MV-4-11 (cell line): ENCODE results near the gene SHTN1.

ENCODE experiments used
- DNase-seq: peaks from one replicate; lab custom pipeline; 2025; lab: John Stamatoyannopoulos, UW

SHTN1 gene

DNA sequence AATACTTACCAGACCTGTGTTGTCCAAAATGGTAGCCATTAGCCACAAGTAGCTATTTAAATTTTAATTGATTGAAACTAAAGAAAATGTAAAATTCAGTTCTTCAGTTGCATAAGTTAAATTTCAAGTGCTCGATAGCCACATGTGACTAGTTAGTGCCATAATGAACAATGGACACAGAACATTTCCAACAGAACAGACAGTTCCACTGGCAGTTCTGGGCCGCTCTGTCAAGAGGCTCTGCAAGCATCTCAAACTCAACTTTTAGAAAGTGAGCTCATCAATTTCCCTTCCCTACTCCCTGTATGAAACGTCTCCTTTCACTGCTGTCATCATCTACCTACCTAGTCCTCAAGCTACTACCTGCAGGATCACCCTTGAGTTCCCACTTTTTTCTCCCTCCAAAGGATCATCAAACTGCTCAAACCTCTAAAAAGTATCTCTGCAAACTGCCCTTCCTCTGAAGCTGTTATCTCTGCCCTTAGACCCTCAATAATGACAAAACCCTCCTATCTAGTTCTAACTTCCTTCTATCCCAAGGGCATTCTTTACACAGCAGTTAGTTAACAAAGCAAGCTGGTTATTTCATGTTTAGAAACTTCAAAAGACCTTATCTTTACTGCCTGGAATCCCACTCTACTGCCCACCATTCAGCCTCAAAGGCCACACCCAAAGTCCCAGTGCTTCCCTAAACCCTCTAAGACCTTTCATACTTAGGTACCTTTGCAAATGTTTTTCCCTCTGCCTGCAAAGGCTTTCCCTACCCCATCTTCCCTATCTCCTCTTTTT lies 20.6 kb downstream of the SHTN1 start:
- DNase-seq = no peak

DNA sequence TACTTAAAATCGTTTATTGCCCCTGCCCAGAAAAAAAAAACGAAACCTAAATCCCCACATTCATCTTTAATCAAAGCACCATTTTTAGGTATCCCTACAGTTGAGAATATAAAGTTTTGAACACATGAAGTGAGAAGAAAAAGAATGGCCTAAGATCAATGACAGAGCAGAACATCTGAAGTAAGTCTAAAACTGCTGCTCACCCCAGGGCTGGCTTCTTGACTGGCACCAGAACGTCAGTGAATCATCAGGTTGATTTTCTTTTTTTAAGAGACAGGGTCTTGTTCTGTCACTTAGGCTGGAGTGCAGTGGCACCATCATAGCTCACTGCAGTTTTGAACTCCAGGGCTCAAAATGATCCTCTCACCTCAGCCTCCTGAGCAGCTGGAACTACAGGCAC lies 24.9 kb downstream of the SHTN1 start:
- DNase-seq = no peak

DNA sequence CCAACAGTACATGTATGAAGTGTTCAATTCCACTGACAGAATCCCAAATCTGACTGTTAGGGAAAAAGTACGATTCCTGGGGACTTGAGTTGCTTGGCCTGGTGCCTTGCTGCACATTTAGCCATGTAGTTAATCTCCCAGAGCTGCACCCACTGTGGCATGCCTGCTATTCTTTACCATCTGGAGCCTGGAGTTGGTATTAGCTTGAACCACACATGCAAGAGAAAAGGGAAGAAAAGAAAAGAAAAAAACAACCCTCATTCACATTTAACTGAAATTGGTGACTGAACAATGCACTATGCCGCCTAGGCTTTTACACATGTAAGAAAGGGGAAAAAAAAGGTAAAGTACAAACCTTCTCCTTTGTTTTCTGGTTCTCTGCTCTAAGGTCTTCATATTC lies 26.1 kb downstream of the SHTN1 start:
- peak; percentile 50 for DNase-seq

DNA sequence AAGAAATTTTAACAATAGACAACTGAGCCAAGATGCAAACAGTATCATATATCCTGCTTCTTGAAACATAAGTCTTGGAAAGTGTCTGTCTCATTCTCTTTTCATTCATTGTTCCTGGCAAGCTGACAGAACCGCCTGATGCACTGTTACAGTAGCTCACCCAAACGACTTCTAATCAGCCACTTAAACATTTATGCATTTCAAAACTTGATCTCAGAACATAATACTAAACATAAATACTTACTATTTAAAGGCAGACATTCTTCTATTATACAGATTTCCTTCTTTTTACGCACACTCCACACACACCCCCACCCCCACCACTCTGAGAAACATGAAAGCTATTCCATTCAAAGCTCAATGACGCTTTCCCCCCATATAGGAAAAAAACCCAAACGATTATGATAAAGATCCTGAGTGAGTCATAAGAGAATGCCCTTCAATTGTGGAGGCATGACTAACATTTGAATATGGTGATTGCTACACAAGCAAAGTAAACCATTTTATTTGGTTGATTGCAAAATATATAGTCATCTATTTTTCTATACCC lies 30.5 kb downstream of the SHTN1 start:
- peak; percentile 58 for DNase-seq

DNA sequence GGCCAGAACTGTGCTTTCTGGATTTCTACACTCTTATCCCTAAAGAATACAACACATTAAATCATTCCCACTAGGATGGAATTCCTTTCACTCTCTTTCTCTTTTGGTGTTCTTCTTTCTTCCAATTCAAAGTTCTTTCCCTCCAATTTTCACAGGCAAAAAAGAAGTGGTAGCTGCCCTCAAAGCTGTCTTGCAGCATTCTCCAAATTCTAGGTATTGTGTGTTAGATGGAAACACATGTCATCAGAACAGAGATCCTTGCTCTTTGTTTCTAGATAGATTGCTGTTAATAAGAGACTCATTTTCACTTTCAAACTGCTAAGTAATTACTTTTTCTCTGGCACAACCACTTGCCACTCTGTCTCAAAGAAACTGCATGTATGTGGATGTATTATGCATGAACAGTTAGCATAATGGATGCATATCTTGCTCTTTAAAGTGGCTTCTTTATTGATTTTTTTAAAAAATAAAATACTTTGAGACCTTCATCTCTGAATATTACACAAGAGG lies 31.0 kb downstream of the SHTN1 start:
- no peak for DNase-seq

DNA sequence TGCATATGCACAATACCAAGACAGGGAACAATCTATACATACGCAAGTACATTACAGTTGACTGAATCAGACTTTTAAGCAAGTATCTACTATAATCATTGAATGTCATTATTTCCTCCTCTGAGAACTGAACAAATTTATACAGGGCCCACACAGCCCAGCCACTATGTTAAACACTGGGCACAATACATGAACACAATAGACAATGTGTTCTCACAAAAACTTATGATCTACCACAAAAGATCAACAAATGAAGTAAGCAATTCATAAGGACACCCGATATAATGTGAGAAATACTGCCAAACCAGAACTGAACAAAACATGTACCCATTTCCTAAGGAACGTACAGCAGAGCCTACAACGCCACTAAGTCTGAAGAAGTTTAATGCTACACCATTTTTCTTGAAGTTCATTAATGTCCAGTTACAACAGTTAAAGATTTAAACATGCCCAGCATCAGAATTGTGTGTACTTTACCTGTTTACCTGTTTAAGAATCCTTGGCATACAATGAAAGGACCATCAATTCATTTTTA lies 31.5 kb downstream of the SHTN1 start:
- no peak for DNase-seq

DNA sequence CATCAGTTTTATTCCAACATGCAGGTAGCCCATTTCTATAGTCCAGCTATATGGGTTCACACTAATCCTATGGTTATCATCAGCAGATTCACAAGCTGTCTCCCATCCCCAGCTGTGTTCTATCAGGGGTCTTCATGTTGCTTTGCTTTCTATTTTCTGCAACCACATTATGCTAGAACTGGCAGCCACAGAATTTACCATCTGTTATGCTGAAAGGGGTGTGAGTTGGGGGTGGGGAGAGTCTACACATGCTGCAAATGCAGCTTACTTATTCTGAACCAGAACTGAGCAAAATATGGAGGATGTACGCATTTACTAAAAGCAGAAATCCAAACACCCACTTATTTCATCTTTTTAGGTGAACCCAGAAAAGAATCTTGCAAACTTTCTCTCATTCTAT lies 32.9 kb downstream of the SHTN1 start:
- DNase-seq = no peak

DNA sequence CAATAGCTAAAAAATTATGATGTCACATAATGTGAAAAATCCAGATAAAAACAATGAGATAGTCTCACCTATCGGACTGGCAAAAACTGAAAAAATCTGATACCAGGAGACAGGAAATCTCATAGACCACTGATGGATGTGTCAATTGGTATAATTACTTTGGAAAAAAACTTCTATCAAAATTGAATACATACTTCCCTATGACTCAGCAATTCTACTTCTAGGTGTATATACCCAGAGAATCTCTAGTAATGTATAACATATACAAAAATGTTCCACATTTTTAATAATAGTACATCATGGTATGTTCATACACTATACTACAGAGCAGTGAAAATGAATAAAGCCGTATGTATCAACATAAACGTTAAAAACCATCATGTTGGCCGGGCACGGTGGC lies 34.9 kb downstream of the SHTN1 start:
- no peak for DNase-seq

DNA sequence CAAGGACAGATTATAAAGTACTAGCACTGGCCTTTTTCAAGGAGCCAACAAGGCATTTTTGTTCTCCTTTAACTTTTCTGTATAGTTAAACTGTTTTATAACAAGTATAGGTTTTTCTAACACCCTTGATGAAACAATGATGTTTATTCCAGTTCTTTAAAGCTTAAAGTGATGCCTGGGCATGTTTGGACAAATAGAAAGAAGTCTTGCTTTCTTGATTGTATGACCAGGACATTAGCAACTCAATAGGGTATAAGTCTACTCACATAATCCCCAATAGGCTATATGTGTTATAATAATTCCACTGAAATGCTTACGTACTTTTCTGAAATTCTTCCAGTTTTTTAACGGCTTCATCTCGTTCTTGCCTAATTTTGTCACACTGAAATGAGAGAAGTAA lies 36.7 kb downstream of the SHTN1 start:
- DNase-seq = no peak

DNA sequence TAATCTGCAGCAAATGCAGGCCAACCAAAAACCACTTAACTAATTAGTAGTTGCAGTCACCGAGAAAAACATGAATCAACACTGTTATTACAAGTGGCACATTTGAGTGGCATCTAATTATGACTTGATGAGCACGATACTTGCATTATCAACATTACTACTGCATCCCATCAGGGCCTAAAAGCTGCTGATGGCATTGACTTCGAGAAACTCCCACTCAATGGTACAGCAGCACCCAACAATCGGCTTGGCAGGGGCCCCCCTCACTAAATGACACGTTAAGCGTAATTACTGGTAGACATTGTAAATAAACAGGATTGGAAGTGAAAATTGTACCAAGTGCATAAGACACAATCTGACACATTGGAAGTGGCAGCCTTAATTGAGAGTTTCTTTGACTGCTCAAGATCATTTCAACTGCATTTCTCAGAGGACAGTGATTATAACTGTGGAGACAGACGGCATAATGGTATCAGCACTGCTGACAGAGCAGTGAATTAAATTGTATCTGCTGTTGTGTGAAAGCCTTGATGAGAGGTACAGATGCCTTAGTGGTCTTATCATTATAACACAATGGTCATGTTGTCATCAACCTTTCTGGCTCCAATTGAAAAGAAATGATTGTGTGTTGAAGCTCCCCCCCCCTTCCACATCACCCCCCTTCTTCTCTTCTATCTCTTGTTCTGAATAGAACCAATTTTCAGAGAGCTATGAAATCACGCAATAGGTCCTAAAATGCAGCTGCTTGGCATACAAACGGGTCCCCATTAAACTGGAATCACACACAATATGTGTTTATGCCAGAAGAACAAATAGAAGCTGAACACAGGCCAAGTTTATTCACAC lies 43.4 kb downstream of the SHTN1 start:
- DNase-seq = no peak

DNA sequence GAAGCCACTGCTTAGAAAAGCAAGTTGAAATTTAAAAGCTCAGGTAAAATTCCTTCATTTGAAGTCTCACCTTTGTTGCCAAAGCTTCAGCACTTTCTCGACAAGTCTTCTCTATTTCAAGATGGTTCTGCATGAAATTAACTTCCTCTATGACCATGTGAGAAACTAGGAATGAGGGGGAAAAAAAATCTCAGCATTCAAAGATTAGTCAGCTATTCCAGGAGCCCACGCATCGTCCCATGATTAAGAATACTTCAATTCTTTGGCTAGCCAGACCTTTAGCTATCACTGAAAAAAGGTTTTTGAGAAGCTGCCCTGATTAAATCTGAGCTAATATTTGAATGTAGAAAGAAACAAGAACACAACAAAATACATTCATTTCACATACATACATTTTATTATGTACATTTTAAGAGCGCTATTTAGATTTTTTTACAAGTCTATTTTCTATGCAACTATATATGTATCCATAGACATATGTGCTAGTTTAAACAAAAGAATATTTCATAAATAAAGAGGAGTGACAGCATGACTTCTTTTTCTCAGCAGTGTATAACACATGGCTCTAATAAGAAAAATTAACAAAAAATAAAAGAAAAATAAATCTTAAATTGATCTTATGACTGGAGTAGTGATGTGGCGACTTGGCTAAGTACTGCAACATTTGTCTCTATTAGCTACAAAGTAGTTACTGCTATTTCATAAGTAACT lies 44.8 kb downstream of the SHTN1 start:
- DNase-seq = no peak

DNA sequence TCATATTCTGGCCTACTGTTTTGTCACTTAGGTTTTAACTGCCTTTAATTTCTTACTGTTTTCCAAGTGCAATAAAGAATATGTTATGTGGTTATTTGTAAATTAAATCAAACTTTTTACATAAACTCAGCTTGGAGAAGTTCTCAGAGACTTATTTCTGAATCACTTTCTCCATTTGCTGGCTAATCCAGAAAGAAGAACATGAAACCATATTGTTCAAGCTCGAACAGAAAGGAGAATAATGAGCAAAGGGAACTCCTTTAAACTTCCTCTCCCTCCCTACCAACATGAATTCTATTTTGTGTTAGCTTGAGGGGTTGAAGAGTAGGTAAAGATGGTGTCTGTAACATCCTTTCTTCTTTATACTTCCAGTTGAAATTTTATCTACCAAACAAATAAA lies 52.3 kb downstream of the SHTN1 start:
- peak; percentile 74 for DNase-seq

DNA sequence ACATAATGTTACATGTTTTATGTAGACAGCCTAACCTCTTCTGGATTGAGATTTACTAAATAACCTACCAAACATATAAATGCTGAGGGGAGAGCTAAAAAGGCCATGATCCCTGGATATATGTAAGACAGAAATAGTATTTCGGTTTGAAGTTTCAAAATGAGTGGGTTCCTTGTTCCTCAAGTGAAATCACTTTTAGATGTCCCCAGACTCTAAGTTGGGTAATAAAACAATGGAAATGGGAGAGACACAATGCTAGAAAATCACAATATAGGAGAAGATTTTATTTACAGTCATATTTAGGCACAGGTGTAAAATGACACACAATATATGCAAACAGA lies 56.5 kb downstream of the SHTN1 start:
- peak; percentile 87 for DNase-seq

DNA sequence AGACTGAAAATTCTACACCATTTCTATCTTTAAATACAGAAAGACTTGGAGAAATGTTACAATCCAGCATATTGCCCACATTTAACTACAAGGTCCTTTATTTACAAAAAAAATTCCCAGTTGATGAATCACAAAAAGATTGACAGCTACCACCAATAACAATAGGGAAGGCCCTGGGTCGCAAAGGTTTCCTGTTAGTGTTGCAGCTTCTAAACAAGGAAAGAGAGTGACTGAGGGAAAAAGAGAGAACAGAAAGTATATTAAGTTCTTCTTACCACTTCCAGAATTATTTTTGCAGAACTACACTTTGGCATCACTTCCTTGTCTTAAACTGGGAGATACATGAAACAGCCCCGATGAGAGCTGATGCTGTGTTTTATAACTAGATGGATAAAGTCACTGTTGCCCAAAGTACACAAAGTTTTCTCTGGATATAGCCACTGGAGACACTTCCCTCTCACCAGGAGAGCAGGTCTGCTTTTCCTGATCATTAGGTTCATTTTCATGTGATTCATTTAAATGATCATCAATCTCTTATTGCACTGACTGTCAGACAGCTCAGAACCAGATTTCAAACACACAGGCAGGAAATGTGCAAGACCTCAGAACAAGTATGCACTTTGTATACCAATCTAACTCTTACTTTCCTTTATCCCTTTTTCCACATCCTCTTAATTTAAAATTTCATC lies 57.0 kb downstream of the SHTN1 start:
- peak; percentile 98 for DNase-seq

DNA sequence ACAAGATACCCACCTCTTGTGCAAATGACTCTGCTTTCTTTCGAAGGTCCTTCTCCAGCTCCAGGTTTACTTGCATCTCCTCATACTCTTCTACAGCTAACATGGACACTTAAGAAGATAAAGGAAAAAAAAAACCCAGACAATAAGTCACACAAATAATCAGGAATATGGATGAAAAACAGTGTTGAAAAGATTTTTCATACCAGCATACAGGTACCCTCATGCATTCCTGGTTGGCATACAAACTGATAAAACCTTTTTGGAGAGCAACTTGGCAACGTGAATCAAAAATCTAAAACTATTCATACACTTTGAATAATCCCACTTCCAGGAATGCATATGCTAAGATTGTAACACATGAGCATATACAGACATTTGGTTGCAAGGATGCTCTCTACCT lies 60.1 kb downstream of the SHTN1 start:
- DNase-seq = no peak

DNA sequence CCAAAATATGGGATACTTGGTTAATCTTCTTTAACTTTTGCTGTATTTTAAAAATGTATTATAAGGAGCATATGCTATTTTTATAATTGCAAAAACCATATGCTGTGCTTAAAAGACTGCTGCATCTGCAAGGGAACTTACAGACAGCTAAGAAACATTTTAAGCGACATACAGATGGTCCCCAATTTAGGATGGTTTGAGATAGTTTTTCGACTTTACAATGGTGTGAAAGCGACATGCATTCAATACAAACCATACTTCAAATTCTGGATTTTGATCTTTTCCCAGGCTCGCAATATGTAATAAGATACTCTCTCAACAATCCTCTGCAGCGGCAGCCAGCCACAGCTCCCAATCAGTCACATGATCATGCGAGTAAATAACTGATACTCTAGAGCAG lies 73.2 kb downstream of the SHTN1 start:
- no peak for DNase-seq

DNA sequence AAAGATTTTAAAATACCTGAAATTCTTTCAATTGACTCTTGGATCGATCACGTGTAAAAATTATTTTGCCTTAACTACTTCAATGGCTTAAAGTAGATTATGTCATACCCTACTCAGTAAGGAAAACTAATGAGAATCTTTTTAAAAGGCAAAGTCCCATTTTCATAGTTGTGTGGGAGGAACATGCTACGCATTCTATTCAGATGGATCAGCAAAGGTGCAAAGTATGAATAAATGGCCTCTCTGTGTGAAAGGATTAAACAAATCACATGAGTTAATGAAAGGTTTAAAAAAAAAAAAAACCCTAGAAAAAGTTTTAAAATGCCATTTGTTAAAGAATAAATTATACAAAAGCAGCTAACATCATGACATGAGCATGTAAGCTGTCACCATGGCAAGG lies 78.6 kb downstream of the SHTN1 start:
- no peak for DNase-seq

DNA sequence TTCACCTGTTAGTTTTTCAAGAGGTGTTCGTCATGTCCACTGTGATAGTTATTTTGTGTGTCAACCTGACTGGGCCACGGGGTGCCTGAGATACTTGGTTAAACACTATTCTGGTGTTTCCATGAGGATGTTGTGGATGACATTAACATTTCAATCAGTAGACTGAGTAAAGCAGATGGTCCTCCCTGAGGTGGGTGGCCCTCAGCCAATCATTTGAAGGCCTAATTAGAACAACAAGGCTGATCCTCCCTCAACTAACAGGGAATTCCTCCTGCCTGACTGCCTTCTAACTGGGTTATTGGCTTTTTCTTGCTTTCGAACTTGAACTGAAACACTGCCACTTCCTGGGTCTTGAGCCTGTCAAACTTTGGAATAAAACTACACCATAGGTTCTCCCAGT lies 79.9 kb downstream of the SHTN1 start:
- DNase-seq = no peak

DNA sequence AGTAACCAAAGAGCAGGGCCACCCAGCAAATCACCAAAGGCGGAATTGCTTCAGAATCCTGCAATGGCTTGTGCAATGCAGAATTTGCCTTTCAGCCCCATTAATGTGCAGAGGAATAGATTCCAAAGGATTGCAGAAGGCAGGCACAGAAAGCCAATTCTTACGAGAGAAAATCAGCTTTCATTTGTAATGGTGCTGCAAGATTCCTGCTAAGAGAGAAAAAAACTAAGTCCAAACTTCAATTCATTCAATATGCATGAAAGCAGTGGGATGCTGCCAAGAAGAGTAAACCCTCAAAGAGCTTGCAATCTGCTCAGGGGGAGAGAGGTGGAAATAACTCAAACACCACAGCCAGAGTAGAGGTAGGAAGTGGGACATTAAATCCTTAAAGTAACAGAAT lies 85.3 kb downstream of the SHTN1 start:
- DNase-seq = no peak

DNA sequence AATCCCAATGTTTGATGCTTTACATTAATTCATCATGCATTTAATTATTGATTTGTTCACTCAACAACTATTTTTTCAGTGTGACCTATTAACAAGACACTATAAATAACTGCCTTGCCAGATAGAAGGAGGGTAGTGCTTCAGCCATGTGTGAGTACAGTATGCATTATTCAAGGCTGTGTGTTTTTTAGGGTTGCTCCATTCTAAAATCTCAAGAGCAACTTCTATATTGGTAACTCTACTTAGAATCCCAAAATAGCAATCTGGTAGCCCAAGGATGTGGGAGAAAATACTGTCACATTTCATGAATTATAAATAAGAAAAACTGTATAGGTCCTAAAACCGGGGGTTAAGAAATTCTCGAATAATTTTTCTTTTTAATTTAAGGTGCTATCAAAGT lies 85.8 kb downstream of the SHTN1 start:
- DNase-seq = no peak

DNA sequence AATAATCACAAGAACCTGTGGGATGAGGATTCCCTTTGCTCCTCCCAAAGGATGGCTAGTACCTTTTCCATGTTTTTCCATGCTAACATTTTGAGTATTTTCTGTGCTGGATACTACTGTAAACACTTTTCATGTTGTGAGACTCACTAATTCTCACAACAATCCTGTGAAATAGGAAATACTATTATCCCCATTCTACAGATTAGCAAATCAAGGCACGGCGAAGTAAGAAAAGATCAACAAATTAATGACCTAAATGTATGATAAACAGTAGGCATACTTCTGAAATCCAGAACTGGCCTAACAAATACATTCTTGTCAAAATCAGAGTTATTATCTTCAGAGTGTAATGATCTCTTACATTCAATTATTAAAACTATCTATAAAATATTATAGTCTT lies 86.4 kb downstream of the SHTN1 start:
- no peak for DNase-seq

DNA sequence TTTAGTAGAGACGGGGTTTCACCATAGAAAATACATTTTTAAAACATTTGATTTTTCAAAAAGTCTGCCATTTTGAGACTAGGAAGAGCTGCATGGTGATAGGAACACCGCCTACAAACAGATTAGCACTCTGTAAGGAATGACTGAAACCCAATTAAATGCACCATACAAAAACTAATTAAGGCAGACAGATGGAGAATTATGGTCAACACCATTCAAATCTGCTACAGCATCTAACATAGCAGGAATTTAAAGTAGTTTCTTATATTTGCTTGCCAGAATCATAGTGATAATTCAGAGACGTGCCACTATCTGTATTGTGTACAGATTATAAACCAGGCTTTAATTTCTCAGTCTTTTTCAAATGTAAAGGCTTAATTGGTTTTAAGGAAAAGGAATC lies 87.5 kb downstream of the SHTN1 start:
- no peak for DNase-seq
